Endothelial cell of umbilical vein (primary cell): ENCODE results near the gene MRPS18B. TPM values are rescaled to one million over a fixed set of nuclear protein-coding genes. Genes with fewer than 3 reads are reported as not detected.

ENCODE experiments used
- BruUV-seq: library from RNA; stranded (reverse); fragments of 400-500 nt; replicated peaks from 2 replicates; lab custom pipeline; 2021; lab: Mats Ljungman, UMichigan
- CTCF ChIA-PET: fragments of 300-600, 350-600 bp; sonication (Branson Sonifier 250); formaldehyde crosslinking; loops from one replicate; lab custom pipeline; 2021; ENCODE audit warnings: antibody characterized with exemption, inconsistent platforms; lab: Charles Lee
- POLR2A ChIA-PET: fragments of 300-600, 350-600 bp; sonication (Branson Sonifier 250); formaldehyde crosslinking; loops from one replicate; lab custom pipeline; 2021; ENCODE audit warnings: antibody characterized with exemption, inconsistent platforms; lab: Charles Lee
- DNase-seq: peaks from one replicate; pipeline ENCODE4 v3.0.0-alpha.2; 2011; ENCODE audit warnings: low read depth, low spot score
- FAIRE-seq: peaks from 2 replicates; lab custom pipeline; 2011; peaks lifted over from hg19 to GRCh38; lab: Jason Lieb, UNC
- H2AFZ ChIP-seq: 2 replicates; pipeline ENCODE4 v1.6.0; 2012; ENCODE audit warnings: low read depth, low read length, control low read depth, inconsistent platforms
- H3K27ac ChIP-seq: 2 replicates; pipeline ENCODE4 v1.5.1; 2011; ENCODE audit warnings: low read depth, mild to moderate bottlenecking, control low read depth, low read length, moderate library complexity; ENCODE audit not compliant: insufficient read depth
- H3K27me3 ChIP-seq, 2 experiments: 2 replicates each; pipeline versions ENCODE4 v1.6.0 to v1.6.1; 2011; ENCODE audit warnings: low read length in 2 of 2, mixed read lengths in 1 of 2; ENCODE audit not compliant: control insufficient read depth in 2 of 2, insufficient read depth in 2 of 2
- H3K36me3 ChIP-seq, 2 experiments: 2 replicates in 1 of 2; 3 replicates in 1 of 2; pipeline ENCODE4 v1.5.1; 2011; ENCODE audit warnings: low read length in 2 of 2, mild to moderate bottlenecking in 1 of 2, moderate library complexity in 1 of 2; ENCODE audit not compliant: control insufficient read depth in 2 of 2, insufficient read depth in 2 of 2; ENCODE audit errors: extremely low read depth in 1 of 2
- H3K4me1 ChIP-seq: 3 replicates; pipeline ENCODE4 v1.5.1; 2011; ENCODE audit warnings: mild to moderate bottlenecking, low read length; ENCODE audit not compliant: control insufficient read depth, insufficient read depth; ENCODE audit errors: extremely low read depth
- H3K4me2 ChIP-seq: 2 replicates; pipeline ENCODE4 v1.6.1; 2011; ENCODE audit warnings: low read length, control low read depth, mixed read lengths; ENCODE audit not compliant: insufficient read depth
- H3K4me3 ChIP-seq, 3 experiments: fragments of 200-600 bp in 1 of 3; sonication (generic), shearing (Covaris generic) in 1 of 3; replicated peaks in 1 of 3; 2 replicates each; pipeline ENCODE4 v1.5.1; 2011 to 2016; ENCODE audit warnings: control low read depth in 3 of 3, low read length in 3 of 3, mild to moderate bottlenecking in 2 of 3, inconsistent platforms in 1 of 3, low read depth in 1 of 3, moderate library complexity in 1 of 3; ENCODE audit not compliant: insufficient read depth in 1 of 3
- H3K79me2 ChIP-seq: 2 replicates; pipeline ENCODE4 v1.6.0; 2012; ENCODE audit warnings: low read length, inconsistent platforms; ENCODE audit not compliant: control insufficient read depth, insufficient read depth
- H3K9ac ChIP-seq: replicated peaks from 2 replicates; pipeline ENCODE3; 2011; ENCODE audit warnings: low read length, control low read depth; ENCODE audit not compliant: insufficient read depth; ENCODE audit errors: extremely low read depth
- H3K9me1 ChIP-seq: replicated peaks from 3 replicates; pipeline ENCODE4 v1.6.0; 2011; ENCODE audit warnings: mild to moderate bottlenecking, low read length; ENCODE audit not compliant: control insufficient read depth, insufficient read depth; ENCODE audit errors: extremely low read depth
- H3K9me3 ChIP-seq: replicated peaks from 2 replicates; pipeline ENCODE4 v1.5.1; 2012; ENCODE audit warnings: low read length, inconsistent platforms; ENCODE audit not compliant: control insufficient read depth, insufficient read depth
- H4K20me1 ChIP-seq: replicated peaks from 2 replicates; pipeline ENCODE3; 2011; ENCODE audit warnings: mild to moderate bottlenecking, low read length; ENCODE audit not compliant: control insufficient read depth, insufficient read depth; ENCODE audit errors: extremely low read depth
- CTCF ChIP-seq, 2 donors: IDR thresholded peaks; 1 replicate in 1 of 2; 2 replicates in 1 of 2; pipeline ENCODE4 v1.5.1; 2011; ENCODE audit warnings: low read length in 2 of 2, mild to moderate bottlenecking in 2 of 2, moderate library complexity in 2 of 2, control low read depth in 1 of 2, inconsistent platforms in 1 of 2, low read depth in 1 of 2; ENCODE audit not compliant: insufficient read depth in 1 of 2; ENCODE audit errors: extremely low read depth in 1 of 2
- EZH2 ChIP-seq: IDR thresholded peaks from 2 replicates; pipeline ENCODE4 v1.6.1; 2012; ENCODE audit warnings: borderline replicate concordance, low read depth, mild to moderate bottlenecking, moderate library complexity, low read length, inconsistent platforms; ENCODE audit not compliant: severe bottlenecking
- FOS ChIP-seq: IDR thresholded peaks from 2 replicates; pipeline ENCODE4 v1.6.1; 2011; ENCODE audit warnings: mild to moderate bottlenecking, low read length, moderate library complexity, borderline replicate concordance; ENCODE audit not compliant: insufficient read depth
- GATA2 ChIP-seq: IDR thresholded peaks from 2 replicates; pipeline ENCODE4 v1.7.0; 2011; ENCODE audit warnings: low read depth, mild to moderate bottlenecking, moderate library complexity, mixed read lengths, low read length; ENCODE audit not compliant: insufficient read length, insufficient read depth
- JUN ChIP-seq: IDR thresholded peaks from 2 replicates; pipeline ENCODE4 v1.6.1; 2011; ENCODE audit warnings: borderline replicate concordance, low read depth; ENCODE audit not compliant: insufficient read length, insufficient read depth
- MAX ChIP-seq: IDR thresholded peaks from 2 replicates; pipeline ENCODE4 v1.6.1; 2011; ENCODE audit not compliant: insufficient read depth, insufficient read length
- MYC ChIP-seq: IDR thresholded peaks from one replicate; pipeline ENCODE4 v1.6.1; 2011; ENCODE audit warnings: mild to moderate bottlenecking, low read depth, low read length
- POLR2A ChIP-seq: IDR thresholded peaks from 2 replicates; pipeline ENCODE4 v1.6.1; 2012; ENCODE audit warnings: low read depth, mild to moderate bottlenecking, control low read depth, low read length
- POLR2AphosphoS5 ChIP-seq: IDR thresholded peaks from 2 replicates; pipeline ENCODE4 v1.6.1; 2012; ENCODE audit warnings: low read depth, mild to moderate bottlenecking, control low read depth, low read length, moderate library complexity; ENCODE audit not compliant: insufficient read depth
- dilution Hi-C: fragments of 300-500 bp; cut with MboI; formaldehyde crosslinking; loops from one replicate; pipeline ENCODE4 v1.15.0; 2019; ENCODE audit warnings: low sequenced_read_pairs; ENCODE audit not compliant: extremely low pct_ligation_motif_present
- intact Hi-C: fragments of 100-400 bp; cut with micrococcal nuclease; formaldehyde crosslinking; loops from one replicate; pipeline ENCODE4 v1.10.0; 2022
- polyA plus RNA-seq, 4 experiments: library from polyadenylated mRNA; depleted of rRNA in 3 of 4; stranded (reverse) in 3 of 4; unstranded in 1 of 4; fragments of >200 nt; gene quantifications; 2 replicates each; pipeline versions ENCODE4 v1.2.1 to v1.2.3, GENCODE V29; 2011 to 2012; ENCODE audit warnings: missing spikeins in 1 of 4
- total RNA-seq: library from RNA; stranded (reverse); gene quantifications from 2 replicates; pipeline ENCODE4 v1.2.3, GENCODE V29; 2021

Gene MRPS18B
- total and polyA plus RNA-seq, 2 donors (not counting 3 experiments of a cell fraction or from before 2014, with no cell fraction given) = 32.6 to 49.1 TPM

DNA sequence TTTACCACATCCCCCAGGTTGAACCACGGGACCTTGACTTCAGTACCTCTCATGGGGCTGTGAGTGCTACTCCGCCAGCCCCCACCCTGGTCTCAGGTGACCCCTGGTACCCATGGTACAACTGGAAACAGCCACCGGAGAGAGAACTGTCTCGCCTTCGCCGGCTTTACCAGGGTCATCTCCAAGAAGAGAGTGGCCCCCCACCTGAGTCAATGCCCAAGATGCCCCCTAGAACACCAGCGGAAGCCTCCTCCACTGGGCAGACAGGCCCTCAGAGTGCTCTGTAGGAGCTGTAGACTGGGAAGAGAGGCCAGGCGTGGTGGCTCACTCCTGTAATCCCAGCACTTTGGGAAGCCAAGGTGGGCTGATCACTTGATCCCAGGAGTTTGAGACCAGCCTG is 7.9 kb downstream of the MRPS18B start:
- ChIA-PET CTCF (interaction anchor here (1.5 to 2.1 kb wide), 2 partner anchors 47 to 105 kb away, joined by 4 to 13 read pairs; partner anchors contain the start of gene DHX16), POLR2A (no interaction called here)
- Histone ChIP-seq H3K27ac (no peak overlapping the region), H3K9me1 (no peaks in the 10 kb centered on the region), H3K4me3 (no peak overlapping the region), H3K9ac (no peak overlapping the region), H3K27me3 (no peaks in the 10 kb centered on the region), H3K4me1 (peaks cover 8% of the 10 kb centered on the region), H3K4me2 (no peak overlapping the region), H3K9me3 (no peaks in the 10 kb centered on the region), H3K36me3 (peaks cover 4 to 12% of the 10 kb centered on the region in 2 experiments), H3K79me2 (no peaks in the 10 kb centered on the region), H2AFZ (no peak overlapping the region), H4K20me1 (no peaks in the 10 kb centered on the region)
- intact Hi-C loops = no loop called here
- BruUV-seq = no TSS peak
- FAIRE-seq (no peak), DNase-seq (no peak)
- dilution Hi-C loops = no loop called here
- no peak for TF ChIP-seq JUN
- no peak for TF ChIP-seq GATA2
- TF ChIP-seq EZH2 = no peak
- TF ChIP-seq POLR2AphosphoS5 = no peak
- no peak for TF ChIP-seq MYC
- no peak for TF ChIP-seq CTCF (IDR thresholded peaks at IDR 0.05; ENCODE audit: extremely low read depth in 1 of 2, insufficient read depth in 1 of 2, low read depth in 1 of 2, low read length in 2 of 2)
- no peak for TF ChIP-seq FOS
- TF ChIP-seq POLR2A = no peak
- TF ChIP-seq MAX = no peak
